Right cardiac atrium (tissue), 5 donors: ENCODE results near the gene POU2AF2. TPM values are rescaled to one million over a fixed set of nuclear protein-coding genes. Genes with fewer than 3 reads are reported as not detected.
"Not testable (repeated sequence)": the region's sequence is repeated elsewhere in the genome, so short reads cannot be mapped to it uniquely, and the experiment has no call there.

ENCODE experiments used
- ATAC-seq, 2 donors: fragments of 200-7000 bp; cut with Tn5 transposase; one replicate each; pipeline versions ENCODE4 v1.8.0 to v1.9.1; 2020; ENCODE audit warnings: moderate library complexity in 2 of 2, mild to moderate bottlenecking in 1 of 2
- DNase-seq, 3 donors: peaks; one replicate each; pipeline ENCODE4 v3.0.0-alpha.2; 2020
- H3K27ac ChIP-seq: one replicate; pipeline ENCODE4 v1.5.1; 2013; ENCODE audit warnings: mild to moderate bottlenecking, low read length, control low read depth, moderate library complexity
- H3K27me3 ChIP-seq: one replicate; pipeline ENCODE4 v1.6.1; 2013; ENCODE audit not compliant: control insufficient read depth, insufficient read depth
- H3K4me1 ChIP-seq: one replicate; pipeline ENCODE4 v1.6.1; 2013; ENCODE audit warnings: low read length; ENCODE audit not compliant: control insufficient read depth, insufficient read depth
- H3K4me3 ChIP-seq: one replicate; pipeline ENCODE4 v1.5.1; 2013; ENCODE audit warnings: low read length, control low read depth
- H3K9me3 ChIP-seq: one replicate; pipeline ENCODE4 v1.6.1; 2013; ENCODE audit warnings: low read length; ENCODE audit not compliant: control insufficient read depth
- WGBS: extraction: QIAGEN DNeasy Blood & Tissue Kit; methylation state at CpG from one replicate; pipeline ENCODE4 v1.1.7; 2013; 5-methylcytosine and 5-hydroxymethylcytosine counted together
- intact Hi-C, 4 donors: fragments of 100-400 bp; cut with DNase I; formaldehyde crosslinking; loops; one replicate each; pipeline versions ENCODE4 v1.11.0 to v1.14.0; 2022 to 2023
- polyA plus RNA-seq: library from polyadenylated mRNA; stranded (reverse); fragments of 200-250 nt; gene quantifications from one replicate; pipeline ENCODE4 v1.2.3, GENCODE V29; 2013
- total RNA-seq, 4 donors: library from RNA; stranded (reverse); fragmentation: NEBNext Ultra II Directional; extraction: Animal tissue kit (Norgen Biotek cat#: 25700); gene quantifications; one replicate each; pipeline ENCODE4 v1.2.1, GENCODE V29; 2021
- donor health status: healthy with polysubstance abuse.
- donor health status: DM: no; HTN: yes; CAD: no.
- donor health status: DM: no; HTN: no; CAD: no.
- donor health status: DM: no; HTN: yes; CAD: no; lungs with severe emphysema.
- donor health status: DM: yes; HTN: yes; CAD: no.

The POU2AF2 gene
- total and polyA plus RNA-seq, 5 donors = not detected

DNA sequence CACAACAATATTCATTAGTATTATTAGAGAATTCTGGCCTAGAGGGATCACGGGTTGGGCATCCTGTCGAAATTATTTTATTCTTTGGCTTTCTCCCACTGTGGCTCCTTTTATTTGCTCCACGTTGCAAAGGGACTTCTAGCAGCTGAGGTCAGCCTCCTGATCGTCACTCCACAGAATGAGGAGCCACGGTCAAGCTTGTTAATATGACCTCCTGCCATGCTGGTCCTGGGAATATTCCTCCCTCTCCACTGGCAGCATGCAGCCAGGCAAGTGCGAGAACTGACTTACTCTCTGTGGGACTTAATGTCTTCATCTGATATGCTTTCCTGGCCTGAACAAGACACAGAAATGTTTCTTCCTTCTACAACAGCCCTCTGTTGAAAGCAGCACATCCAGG is 73.8 kb downstream of the POU2AF2 start:
- intact Hi-C loops = no loop called here

DNA sequence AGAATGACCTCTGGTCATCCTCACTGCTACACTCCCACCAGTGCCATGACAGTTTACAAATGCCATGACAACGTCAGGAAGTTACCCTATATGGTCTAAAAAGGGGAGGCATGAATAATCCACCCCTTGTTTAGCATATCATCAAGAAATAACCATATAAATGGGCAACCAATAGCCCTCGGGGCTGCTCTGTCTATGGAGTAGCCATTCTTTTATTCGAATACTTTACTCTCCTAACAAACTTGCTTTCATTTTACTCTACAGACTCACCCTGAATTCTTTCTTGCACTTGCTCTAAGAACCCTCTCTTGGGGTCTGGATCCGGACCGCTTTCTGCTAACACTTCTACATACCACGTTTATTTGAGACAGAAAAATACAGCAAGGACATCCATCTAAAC is 74.7 kb downstream of the POU2AF2 start:
- DNase-seq, H3K27me3 ChIP-seq, H3K4me3 ChIP-seq, H3K9me3 ChIP-seq, ATAC-seq, intact Hi-C loops, H3K4me1 ChIP-seq, H3K27ac ChIP-seq: not testable (repeated sequence)
- WGBS = 81% methylated on average over 6 of the region's 6 CpGs

More for the DNA sequence above, 73.8 kb downstream of the POU2AF2 start:
- Histone ChIP-seq H3K27me3 (no peaks in the 10 kb centered on the region), H3K4me1 (no peaks in the 10 kb centered on the region), H3K9me3 (no peaks in the 10 kb centered on the region), H3K4me3 (no peak overlapping the region), H3K27ac (no peak overlapping the region)
- 76% methylated on average over 6 of the region's 6 CpGs for WGBS
- DNase-seq (no peak), ATAC-seq (no peak)

GRCh38 chr11:111320728-111321568 is 75.4 kb downstream of the POU2AF2 start:
- 78% methylated on average over 5 of the region's 5 CpGs for WGBS
- no peaks in the 10 kb centered on the region for H3K9me3 ChIP-seq
- no peaks in the 10 kb centered on the region for H3K4me1 ChIP-seq
- H3K4me3 ChIP-seq = no peak overlapping the region
- no peaks in the 10 kb centered on the region for H3K27me3 ChIP-seq
- ATAC-seq (peak in 1 of 2 donors; percentile 59), DNase-seq (no peak)
- intact Hi-C loops = no loop called here
- no peak overlapping the region for H3K27ac ChIP-seq

DNA sequence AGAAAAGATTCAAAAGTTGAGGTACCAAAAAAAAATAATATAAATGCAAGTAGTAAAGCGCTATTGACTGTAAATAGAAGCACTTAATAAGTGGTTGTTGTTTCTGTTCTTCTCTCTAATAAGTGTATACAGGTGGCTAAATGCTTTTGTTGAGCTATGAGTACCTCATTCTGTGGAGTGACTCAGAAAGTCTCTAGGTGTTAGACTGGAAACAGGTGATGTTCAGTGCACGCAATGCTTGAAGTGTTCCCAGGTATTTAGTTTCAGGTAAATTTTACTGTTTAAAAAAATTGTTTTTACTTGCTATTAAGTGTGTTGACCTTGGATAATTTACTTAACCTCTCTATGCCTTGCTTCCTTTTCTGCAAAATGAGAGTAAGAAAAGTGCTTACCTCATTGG is 77.0 kb downstream of the POU2AF2 start:
- intact Hi-C loops = no loop called here
- no peak for ATAC-seq
- Histone ChIP-seq H3K9me3 (no peaks in the 10 kb centered on the region), H3K4me1 (no peaks in the 10 kb centered on the region), H3K27me3 (no peaks in the 10 kb centered on the region), H3K4me3 (no peak overlapping the region), H3K27ac (no peak overlapping the region)
- no peak for DNase-seq
- WGBS = 97% methylated on average over 2 of the region's 2 CpGs

GRCh38 chr11:111324277-111324720 is 78.8 kb downstream of the POU2AF2 start:
- 40% methylated on average over 5 of the region's 5 CpGs for WGBS
- H3K27ac ChIP-seq = no peak overlapping the region

GRCh38 chr11:111325259-111325658 is 79.7 kb downstream of the POU2AF2 start:
- WGBS = 83% methylated on average over 5 of the region's 5 CpGs
- peak in 2 of 3 donors; percentile 21 to 51 for DNase-seq
- intact Hi-C loops = no loop called here
- ATAC-seq = no peak
- Histone ChIP-seq H3K27me3 (no peaks in the 10 kb centered on the region), H3K4me1 (peaks cover 4% of the 10 kb centered on the region), H3K4me3 (no peak overlapping the region), H3K27ac (no peak overlapping the region), H3K9me3 (no peaks in the 10 kb centered on the region)

More at GRCh38 chr11:111324277-111324720, 78.8 kb downstream of the POU2AF2 start:
- H3K4me1 ChIP-seq = peaks cover 4% of the 10 kb centered on the region
- no peak for ATAC-seq
- no peaks in the 10 kb centered on the region for H3K27me3 ChIP-seq
- no peaks in the 10 kb centered on the region for H3K9me3 ChIP-seq
- DNase-seq = no peak
- H3K4me3 ChIP-seq = no peak overlapping the region
- intact Hi-C loops = no loop called here

DNA sequence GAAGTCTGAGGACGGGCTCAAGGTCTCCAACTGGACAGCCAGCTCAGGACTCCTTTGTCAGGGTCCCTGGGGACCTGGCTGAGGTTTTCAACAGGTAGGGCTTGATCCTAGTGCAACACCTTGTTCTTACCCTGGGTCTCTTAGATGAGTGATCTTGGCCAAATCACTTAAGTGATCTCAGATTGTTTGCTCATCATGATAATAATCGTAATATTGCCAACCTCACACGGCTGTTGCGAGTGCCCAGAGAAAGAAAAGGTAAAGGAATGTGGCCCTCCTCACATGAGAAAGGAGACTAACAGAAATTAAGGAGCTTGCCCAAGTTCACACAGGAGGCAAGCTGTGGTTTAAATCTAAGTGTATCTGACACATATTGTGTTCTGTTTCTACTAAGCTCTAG is 81.3 kb downstream of the POU2AF2 start:
- peaks cover 9% of the 10 kb centered on the region for H3K4me1 ChIP-seq
- intact Hi-C loops = no loop called here
- WGBS = 92% methylated on average over 4 of the region's 4 CpGs
- no peaks in the 10 kb centered on the region for H3K27me3 ChIP-seq
- no peak for ATAC-seq
- H3K9me3 ChIP-seq = no peaks in the 10 kb centered on the region
- H3K4me3 ChIP-seq = no peak overlapping the region
- no peak overlapping the region for H3K27ac ChIP-seq
- no peak for DNase-seq

DNA sequence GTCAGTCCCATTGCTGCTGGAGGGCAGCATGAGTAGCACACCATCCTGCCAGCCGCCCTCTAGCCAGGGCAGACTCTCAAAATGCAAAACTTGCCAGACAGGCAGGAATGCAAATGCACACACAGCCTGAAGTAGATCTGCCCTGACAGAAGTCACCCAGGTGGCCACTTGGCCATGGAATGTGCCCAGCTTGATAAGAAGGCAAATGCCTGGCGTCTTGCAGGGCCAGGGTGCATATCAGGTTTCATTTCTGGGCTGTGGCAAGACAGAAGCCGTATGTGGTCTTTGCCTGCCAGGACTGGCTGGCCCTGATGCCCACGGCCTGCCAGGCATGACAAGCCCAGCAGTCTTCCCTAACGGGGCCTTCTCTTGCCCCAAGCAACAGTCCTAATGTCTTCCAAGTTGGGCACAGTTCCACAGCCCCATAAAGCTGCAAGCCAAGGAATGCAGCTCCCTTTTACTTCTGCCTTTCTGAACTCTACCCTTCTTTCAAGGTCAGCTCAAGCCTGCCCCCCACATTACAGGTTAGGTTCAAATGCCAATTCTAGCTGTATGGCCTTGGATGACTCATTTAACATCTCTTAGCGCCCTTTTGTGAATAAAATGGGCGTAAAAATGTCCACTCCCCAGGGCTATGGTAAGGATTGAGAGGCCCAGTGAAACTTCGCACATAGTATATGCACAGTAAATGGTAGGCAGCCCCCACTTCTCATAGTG is 82.5 kb downstream of the POU2AF2 start:
- 57% methylated on average over 8 of the region's 8 CpGs for WGBS
- DNase-seq = peak in 2 of 3 donors; percentile 34 to 50
- H3K9me3 ChIP-seq = no peaks in the 10 kb centered on the region
- H3K27ac ChIP-seq = peak overlapping the region; percentile 4
- H3K4me3 ChIP-seq = no peak overlapping the region
- H3K4me1 ChIP-seq = peaks cover 10% of the 10 kb centered on the region
- no peaks in the 10 kb centered on the region for H3K27me3 ChIP-seq
- intact Hi-C loops = no loop called here
- peak; percentile 13 to 21 for ATAC-seq

DNA sequence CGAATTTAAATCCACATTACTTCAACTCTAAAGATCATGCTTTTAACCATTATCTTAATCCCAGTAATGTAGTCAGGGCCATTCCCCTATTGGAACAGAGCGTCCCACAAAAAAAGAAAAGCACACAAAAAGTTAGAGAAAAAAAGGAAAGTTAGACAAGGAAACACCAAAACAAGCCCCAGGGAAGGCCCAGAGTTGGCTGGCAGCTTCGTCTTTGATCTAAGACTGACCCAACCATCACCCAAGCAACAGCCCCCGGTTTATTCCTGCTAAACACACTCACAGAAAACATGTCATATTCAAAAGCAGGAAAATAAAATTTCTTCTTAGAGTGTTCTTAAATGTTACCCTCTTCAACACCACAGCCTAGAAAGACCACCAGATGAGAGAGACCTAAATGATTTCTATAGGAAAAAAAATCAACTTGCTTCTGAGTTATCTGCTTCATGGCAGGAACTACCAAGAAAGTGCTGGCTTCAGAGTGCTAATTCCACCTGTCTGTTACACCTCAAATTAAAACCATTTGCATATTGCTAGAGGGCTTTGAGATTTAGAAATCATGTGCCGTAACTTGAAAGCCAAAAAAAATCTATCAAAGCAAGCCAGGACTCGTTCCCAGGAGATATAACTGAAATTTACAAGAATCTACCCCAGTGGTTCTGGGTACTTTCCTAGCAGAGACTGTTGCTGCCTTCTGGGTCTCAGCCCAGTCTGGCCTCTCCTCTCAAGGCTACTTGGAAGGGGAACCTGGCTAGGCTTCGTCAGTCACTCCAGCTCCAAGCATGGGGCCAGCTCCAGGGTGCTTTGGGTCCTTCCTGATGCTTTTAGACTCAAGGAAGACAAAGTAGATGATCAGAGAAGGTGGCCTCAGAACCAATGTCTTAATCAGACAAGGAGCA is 84.0 kb downstream of the POU2AF2 start:
- peak; percentile 73 to 92 for ATAC-seq
- Histone ChIP-seq H3K4me1 (peaks cover 10% of the 10 kb centered on the region), H3K27ac (no peak overlapping the region), H3K27me3 (no peaks in the 10 kb centered on the region), H3K4me3 (no peak overlapping the region), H3K9me3 (no peaks in the 10 kb centered on the region)
- peak; percentile 67 to 88 (median 83) for DNase-seq
- WGBS = 65% methylated on average over 7 of the region's 7 CpGs
- intact Hi-C loops = no loop called here

GRCh38 chr11:111330234-111330893 is 84.8 kb downstream of the POU2AF2 start:
- H3K4me1 ChIP-seq = peaks cover 10% of the 10 kb centered on the region

More at GRCh38 chr11:111330234-111330893, 84.8 kb downstream of the POU2AF2 start:
- H3K27me3 ChIP-seq = no peaks in the 10 kb centered on the region
- 91% methylated on average over 2 of the region's 2 CpGs for WGBS
- intact Hi-C loops = no loop called here
- no peak overlapping the region for H3K27ac ChIP-seq
- no peaks in the 10 kb centered on the region for H3K9me3 ChIP-seq
- no peak overlapping the region for H3K4me3 ChIP-seq
- no peak for DNase-seq
- no peak for ATAC-seq
